Mucosa of descending colon (tissue), 3 donors: Measurements from ENCODE around the gene PELI3. TPM values are rescaled to one million over a fixed set of nuclear protein-coding genes. Genes with fewer than 3 reads are reported as not detected.

ENCODE experiments used
- ATAC-seq: fragments of 200-7000 bp; cut with Tn5 transposase; one replicate; pipeline ENCODE4 v1.9.1; 2020; ENCODE audit warnings: mild to moderate bottlenecking, moderate library complexity
- DNase-seq, 3 donors: peaks; one replicate each; pipeline ENCODE4 v3.0.0-alpha.2; 2020
- H3K36me3 ChIP-seq: fragments of 200-600 bp; one replicate; pipeline ENCODE4 v1.8.0; 2021; ENCODE audit warnings: low read depth, mild to moderate bottlenecking
- H3K4me1 ChIP-seq: fragments of 200-600 bp; one replicate; pipeline ENCODE4 v1.8.0; 2021; ENCODE audit warnings: low read depth, mild to moderate bottlenecking
- H3K4me3 ChIP-seq: fragments of 200-600 bp; one replicate; pipeline ENCODE4 v1.8.0; 2021; ENCODE audit warnings: mild to moderate bottlenecking
- H3K9me3 ChIP-seq: fragments of 200-600 bp; one replicate; pipeline ENCODE4 v1.8.0; 2021; ENCODE audit warnings: mild to moderate bottlenecking
- intact Hi-C, 2 donors: fragments of 100-400 bp; cut with DNase I in 1 of 2; cut with micrococcal nuclease in 1 of 2; formaldehyde crosslinking; loops; one replicate each; pipeline versions ENCODE4 v1.11.0 to v1.11.1; 2022; cut with DNase I, micrococcal nuclease
- total RNA-seq, 3 donors: library from RNA; stranded (reverse); fragmentation: NEBNext Ultra II Directional in 2 of 3; extraction: Animal tissue kit (Norgen Biotek cat#: 25700) in 2 of 3; gene quantifications; one replicate each; pipeline versions ENCODE4 v1.2.1 to v1.2.4, GENCODE V29; 2021 to 2023
- TF ChIP-seq, protein P1 (sequence below): fragments of 200-600 bp; IDR thresholded peaks from one replicate; pipeline ENCODE4 v1.8.0; 2022; ENCODE audit warnings: antibody characterized with exemption, mild to moderate bottlenecking
- donor health status: DM: no; HTN: no; CAD: no; lungs with moderate emphysema.
- donor health status: DM: no; HTN: no; CAD: no.
- donor health status: DM: no; HTN: yes; CAD: no.

The PELI3 gene
- total RNA-seq, 3 donors from 2014 or later, result 2.8 to 25.5 (median 3.6) TPM

GRCh38 chr11:66464916-66465315 is 1.8 kb upstream of the PELI3 start:
- ATAC-seq, result no peak
- TF ChIP-seq, protein P1, sequence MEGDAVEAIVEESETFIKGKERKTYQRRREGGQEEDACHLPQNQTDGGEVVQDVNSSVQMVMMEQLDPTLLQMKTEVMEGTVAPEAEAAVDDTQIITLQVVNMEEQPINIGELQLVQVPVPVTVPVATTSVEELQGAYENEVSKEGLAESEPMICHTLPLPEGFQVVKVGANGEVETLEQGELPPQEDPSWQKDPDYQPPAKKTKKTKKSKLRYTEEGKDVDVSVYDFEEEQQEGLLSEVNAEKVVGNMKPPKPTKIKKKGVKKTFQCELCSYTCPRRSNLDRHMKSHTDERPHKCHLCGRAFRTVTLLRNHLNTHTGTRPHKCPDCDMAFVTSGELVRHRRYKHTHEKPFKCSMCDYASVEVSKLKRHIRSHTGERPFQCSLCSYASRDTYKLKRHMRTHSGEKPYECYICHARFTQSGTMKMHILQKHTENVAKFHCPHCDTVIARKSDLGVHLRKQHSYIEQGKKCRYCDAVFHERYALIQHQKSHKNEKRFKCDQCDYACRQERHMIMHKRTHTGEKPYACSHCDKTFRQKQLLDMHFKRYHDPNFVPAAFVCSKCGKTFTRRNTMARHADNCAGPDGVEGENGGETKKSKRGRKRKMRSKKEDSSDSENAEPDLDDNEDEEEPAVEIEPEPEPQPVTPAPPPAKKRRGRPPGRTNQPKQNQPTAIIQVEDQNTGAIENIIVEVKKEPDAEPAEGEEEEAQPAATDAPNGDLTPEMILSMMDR, result no peak
- no peak for DNase-seq
- H3K9me3 ChIP-seq, result no peaks in the 10 kb centered on the region
- H3K4me3 ChIP-seq, result no peak overlapping the region
- intact Hi-C loops, result no loop called here
- no peaks in the 10 kb centered on the region for H3K36me3 ChIP-seq
- H3K4me1 ChIP-seq, result peaks cover 8% of the 10 kb centered on the region

DNA sequence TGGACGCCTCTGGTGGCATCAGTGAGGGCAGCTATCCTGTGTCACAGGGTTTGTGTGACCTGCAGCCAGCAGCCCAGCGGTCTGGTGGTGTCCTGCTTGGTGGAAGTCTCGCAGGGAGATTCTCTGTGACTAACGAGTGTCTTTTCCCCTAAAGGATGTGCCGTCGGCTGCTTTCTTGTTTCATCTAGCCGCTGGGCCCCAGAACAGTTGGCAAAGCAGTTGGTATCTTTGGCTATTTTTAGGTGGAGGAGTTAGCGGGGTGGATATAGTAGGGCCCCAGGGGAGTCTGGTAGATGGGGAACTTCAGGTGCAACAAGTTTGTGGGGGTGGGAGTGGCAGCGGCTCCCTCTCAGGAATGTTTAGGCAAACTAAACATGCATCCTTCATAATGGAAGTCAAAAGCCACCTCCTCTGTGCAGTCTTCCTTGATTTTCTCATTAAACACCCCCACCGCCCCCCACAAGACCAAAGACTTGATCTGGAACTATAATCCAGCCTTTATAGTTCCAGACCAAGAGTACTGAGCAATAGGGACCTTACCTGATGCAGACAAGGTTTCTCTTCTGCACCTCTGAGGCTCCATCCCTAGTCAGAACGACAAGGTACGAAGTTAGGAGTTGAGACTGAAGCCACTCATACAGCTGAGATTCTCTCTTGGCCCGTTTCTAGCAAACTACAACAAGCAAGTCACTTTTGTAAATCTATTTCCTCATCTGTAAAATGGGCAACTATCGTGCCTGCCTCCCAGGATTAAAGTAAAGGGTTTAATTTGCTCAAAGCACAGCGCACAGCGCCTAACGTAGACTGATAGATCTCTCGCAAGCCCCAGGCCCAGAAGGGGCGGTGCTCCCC is 1.1 kb upstream of the PELI3 start:
- TF ChIP-seq, protein P1, result no peak
- peaks cover 8% of the 10 kb centered on the region for H3K4me1 ChIP-seq
- H3K4me3 ChIP-seq, result no peak overlapping the region
- DNase-seq (no peak), ATAC-seq (no peak)
- intact Hi-C loops, result no loop called here
- no peaks in the 10 kb centered on the region for H3K9me3 ChIP-seq
- H3K36me3 ChIP-seq, result no peaks in the 10 kb centered on the region

DNA sequence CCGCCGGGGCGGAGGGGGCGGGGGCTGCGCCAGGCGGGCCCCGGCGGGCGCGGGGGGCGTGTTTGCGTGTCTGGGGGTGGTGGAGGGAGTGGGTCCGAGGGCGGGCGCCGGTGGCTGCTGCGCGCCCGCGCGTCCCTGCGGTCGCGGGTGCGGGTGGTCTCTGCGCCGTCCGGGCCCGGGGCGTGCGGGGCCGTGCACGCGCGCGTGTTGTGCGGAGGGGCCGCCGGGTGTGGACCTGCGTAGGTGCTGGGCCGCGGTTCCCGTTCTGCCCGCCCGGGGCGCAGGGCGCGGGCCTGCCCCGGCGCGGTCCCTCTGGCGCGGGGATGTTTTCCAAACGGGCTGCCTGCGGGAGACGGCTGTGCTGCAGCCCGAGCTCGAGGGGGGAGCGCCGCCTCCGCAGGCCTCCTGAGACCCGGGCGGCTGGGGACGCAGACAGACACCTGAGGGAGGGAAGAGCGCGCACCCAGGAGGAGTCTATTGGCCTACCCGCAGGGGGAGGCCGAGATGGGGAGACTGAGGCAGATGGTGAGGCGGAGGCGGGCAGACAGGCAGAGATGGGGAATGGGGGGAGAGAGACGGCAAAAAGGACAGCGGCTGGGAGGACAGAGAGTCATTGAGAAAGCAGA is 442 bp downstream of the PELI3 start:
- TF ChIP-seq, protein P1, result peak; percentile 22
- intact Hi-C loops, result no loop called here
- ATAC-seq (peak; percentile 18), DNase-seq (peak in 1 of 3 donors; percentile 68)
- Histone ChIP-seq H3K4me1 (peaks cover 8% of the 10 kb centered on the region), H3K4me3 (peak overlapping the region; percentile 24), H3K36me3 (no peaks in the 10 kb centered on the region), H3K9me3 (no peaks in the 10 kb centered on the region)

- ATAC-seq, result peak; percentile 65
- TF ChIP-seq, protein P1, result no peak
- no peaks in the 10 kb centered on the region for H3K9me3 ChIP-seq
- intact Hi-C loops, result no loop called here
- H3K4me3 ChIP-seq, result no peak overlapping the region
- H3K4me1 ChIP-seq, result peaks cover 8% of the 10 kb centered on the region
- DNase-seq, result peak in 2 of 3 donors; percentile 60 to 64
- no peaks in the 10 kb centered on the region for H3K36me3 ChIP-seq
These were observed 1.1 kb downstream of the PELI3 start for GRCh38 chr11:66467756-66468155.

DNA sequence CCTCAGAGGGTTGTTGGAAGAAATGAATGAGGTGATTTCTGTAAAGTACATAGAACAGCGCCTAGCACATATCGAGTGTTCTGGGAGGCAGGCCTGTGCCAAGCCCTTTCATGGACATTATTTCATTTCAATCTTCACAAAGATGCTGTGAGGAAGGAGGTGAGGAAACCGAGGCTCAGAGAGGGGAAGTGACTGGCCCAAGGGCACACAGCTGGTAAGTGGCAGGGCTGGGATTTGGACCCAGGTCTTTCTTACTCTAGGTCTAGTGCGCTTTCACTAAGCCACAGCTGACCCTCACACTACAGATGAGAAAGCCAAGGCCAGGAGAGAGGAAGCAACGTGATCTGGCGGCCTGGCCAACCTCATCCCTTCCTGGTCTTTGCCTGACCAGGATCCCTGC is 2.0 kb downstream of the PELI3 start:
- Histone ChIP-seq H3K36me3 (no peaks in the 10 kb centered on the region), H3K4me3 (no peak overlapping the region), H3K4me1 (peaks cover 8% of the 10 kb centered on the region), H3K9me3 (no peaks in the 10 kb centered on the region)
- ATAC-seq, result no peak
- intact Hi-C loops, result no loop called here
- TF ChIP-seq, protein P1, result no peak
- DNase-seq, result no peak
